SKM-1 treated with dmso at 0.1 percent for 144 hours (cell line): ENCODE measurements around the gene GAMT.

Source experiments
- DNase-seq: peaks from one replicate; lab custom pipeline; 2025; ENCODE audit not compliant: unreplicated experiment; lab: John Stamatoyannopoulos, UW

The GAMT gene

GRCh38 chr19:1366899-1367870 lies 34.2 kb downstream of the GAMT start:
- no peak for DNase-seq

GRCh38 chr19:1366296-1366695 lies 35.0 kb downstream of the GAMT start:
- DNase-seq: no peak

GRCh38 chr19:1365319-1366269 lies 35.7 kb downstream of the GAMT start:
- DNase-seq: no peak

- no peak for DNase-seq
Observed at GRCh38 chr19:1364070-1364704, 37.2 kb downstream of the GAMT start.

- no peak for DNase-seq
Observed at GRCh38 chr19:1363599-1363998, 37.7 kb downstream of the GAMT start.

GRCh38 chr19:1362387-1363257 lies 38.7 kb downstream of the GAMT start:
- no peak for DNase-seq

- DNase-seq: no peak
Observed at GRCh38 chr19:1361601-1362386, 39.5 kb downstream of the GAMT start.

- no peak for DNase-seq
Observed at GRCh38 chr19:1360818-1361461, 40.4 kb downstream of the GAMT start.

- DNase-seq: no peak
Observed at GRCh38 chr19:1360126-1360817, 41.1 kb downstream of the GAMT start.

GRCh38 chr19:1357531-1358109 lies 43.7 kb downstream of the GAMT start:
- DNase-seq: no peak

GRCh38 chr19:1356508-1356865 lies 44.9 kb downstream of the GAMT start:
- no peak for DNase-seq

GRCh38 chr19:1355568-1356507 lies 45.5 kb downstream of the GAMT start:
- DNase-seq: no peak

- DNase-seq: no peak
Observed at GRCh38 chr19:1354970-1355567, 46.3 kb downstream of the GAMT start.

GRCh38 chr19:1353144-1353543 lies 48.2 kb downstream of the GAMT start:
- DNase-seq: no peak

- DNase-seq: no peak
Observed at GRCh38 chr19:1351381-1351851, 49.9 kb downstream of the GAMT start.

- no peak for DNase-seq
Observed at GRCh38 chr19:1350867-1351266, 50.5 kb downstream of the GAMT start.
